ENCODE measurements around the gene ATOH8.

Gene ATOH8

GRCh38 chr2:85736456-85737355 is 17.1 kb upstream of the ATOH8 start:
- DNase-seq = no peak

GRCh38 chr2:85737481-85737880 is 16.3 kb upstream of the ATOH8 start:
- DNase-seq = no peak

GRCh38 chr2:85737961-85738360 is 15.8 kb upstream of the ATOH8 start:
- DNase-seq = no peak

- no peak for DNase-seq
These were observed 13.6 kb upstream of the ATOH8 start for GRCh38 chr2:85740193-85740592.

- no peak for DNase-seq
These were observed 12.5 kb upstream of the ATOH8 start for GRCh38 chr2:85741211-85741832.

GRCh38 chr2:85741833-85742455 is 11.8 kb upstream of the ATOH8 start:
- peak in 1 of 2 experiments; percentile 64 for DNase-seq

DNA sequence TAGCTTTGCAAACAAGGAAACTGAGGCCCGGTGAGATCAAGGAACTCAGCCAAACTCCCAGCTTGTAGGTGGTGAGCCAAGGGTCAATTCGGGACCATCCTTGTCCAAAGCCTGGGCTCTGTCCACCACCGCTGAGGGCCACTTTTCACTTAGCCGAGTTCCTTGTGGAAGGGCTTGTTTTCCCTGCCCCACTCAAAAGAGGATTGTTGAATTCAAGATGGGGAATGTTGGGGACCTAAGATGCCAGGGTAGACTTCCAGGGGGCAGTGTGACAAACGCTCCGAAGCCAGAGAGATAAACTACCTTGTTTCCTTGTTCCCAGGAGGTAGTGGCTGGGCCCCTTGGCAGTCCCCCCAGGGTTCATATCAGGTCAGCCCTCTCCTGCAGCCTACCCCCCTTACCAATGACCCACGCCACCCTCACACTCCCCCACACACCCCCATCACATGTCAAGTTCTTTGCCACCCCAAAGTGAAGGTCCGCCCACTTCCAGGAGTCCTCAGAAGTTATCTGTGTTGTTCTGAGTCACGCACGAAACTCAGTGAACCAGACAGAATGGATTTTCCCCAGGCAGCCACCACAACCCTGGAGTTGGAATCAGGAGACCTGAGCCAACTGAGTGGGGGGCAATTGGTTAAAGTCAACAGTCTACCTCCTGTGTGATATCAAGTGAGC is 10.3 kb upstream of the ATOH8 start:
- no peak for DNase-seq

GRCh38 chr2:85744055-85744454 is 9.7 kb upstream of the ATOH8 start:
- DNase-seq = no peak

- no peak for DNase-seq
These were observed 8.8 kb upstream of the ATOH8 start for GRCh38 chr2:85744741-85745601.

GRCh38 chr2:85745619-85746018 is 8.2 kb upstream of the ATOH8 start:
- DNase-seq = no peak

DNA sequence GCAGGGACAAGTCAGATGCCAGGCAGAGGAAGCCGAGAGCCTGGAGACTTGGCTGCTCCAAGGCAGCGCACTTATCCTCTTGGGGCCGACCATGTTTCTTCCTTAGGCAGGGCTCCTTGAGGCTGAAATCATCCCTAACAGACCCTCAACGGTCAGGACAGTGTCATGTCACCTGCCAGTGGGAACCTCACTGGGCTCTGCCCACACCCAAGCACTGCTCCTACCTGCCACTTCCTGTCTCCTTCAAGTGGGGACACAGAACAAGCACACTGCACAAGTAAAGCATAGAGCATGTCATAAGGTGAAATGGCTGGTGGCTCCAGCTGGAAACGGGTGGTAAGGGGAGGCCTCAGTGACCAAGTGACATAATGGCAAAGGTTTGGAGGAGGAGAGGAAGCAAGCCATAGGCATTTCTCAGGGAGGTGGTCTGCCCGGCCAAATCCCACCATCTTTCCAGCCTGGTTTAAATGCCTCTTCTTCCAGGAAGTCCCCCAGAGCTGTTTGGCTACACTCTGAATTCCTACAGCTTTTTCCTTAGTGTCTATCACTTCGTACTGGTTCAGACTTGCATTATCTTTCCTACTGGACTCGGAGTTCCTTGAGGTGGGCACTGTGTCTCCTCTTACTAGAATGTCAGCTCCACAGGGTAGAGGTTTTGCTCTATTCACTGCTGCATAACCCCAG is 7.3 kb upstream of the ATOH8 start:
- no peak for DNase-seq

GRCh38 chr2:85747441-85747840 is 6.3 kb upstream of the ATOH8 start:
- DNase-seq = no peak

DNA sequence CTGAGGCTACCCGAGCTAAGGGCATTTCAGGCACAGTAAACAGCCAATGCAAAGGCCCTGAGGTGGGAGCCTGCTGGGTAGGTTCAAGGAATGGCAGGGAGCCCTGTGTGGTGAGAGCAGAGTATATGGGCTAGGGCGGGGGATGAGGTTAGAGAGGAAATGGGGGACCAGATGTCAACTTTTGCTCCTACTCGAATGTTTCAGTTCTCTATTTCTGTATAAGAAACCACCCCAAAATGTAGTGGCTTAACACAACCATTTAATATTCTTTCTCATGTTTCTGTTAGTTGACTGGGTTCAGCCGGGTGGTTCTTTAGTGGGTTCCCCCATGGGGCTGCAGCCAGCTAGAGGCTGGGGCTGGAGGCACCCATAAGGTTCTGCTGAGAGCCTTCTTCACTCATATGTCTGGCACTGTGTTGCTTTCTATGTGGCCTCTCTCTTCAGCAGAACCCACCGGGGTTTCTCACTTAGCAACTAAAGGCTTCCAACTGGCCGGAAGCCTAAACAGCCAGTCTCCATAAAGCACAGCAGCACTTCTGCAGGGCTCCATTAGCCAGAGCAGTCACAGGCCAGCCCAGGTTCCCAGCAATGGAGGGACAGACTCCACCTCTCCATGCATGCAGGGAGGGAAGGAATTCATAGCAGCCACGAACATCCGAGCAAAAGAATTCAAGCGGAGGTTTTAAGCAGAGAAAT is 5.6 kb upstream of the ATOH8 start:
- DNase-seq = no peak

DNA sequence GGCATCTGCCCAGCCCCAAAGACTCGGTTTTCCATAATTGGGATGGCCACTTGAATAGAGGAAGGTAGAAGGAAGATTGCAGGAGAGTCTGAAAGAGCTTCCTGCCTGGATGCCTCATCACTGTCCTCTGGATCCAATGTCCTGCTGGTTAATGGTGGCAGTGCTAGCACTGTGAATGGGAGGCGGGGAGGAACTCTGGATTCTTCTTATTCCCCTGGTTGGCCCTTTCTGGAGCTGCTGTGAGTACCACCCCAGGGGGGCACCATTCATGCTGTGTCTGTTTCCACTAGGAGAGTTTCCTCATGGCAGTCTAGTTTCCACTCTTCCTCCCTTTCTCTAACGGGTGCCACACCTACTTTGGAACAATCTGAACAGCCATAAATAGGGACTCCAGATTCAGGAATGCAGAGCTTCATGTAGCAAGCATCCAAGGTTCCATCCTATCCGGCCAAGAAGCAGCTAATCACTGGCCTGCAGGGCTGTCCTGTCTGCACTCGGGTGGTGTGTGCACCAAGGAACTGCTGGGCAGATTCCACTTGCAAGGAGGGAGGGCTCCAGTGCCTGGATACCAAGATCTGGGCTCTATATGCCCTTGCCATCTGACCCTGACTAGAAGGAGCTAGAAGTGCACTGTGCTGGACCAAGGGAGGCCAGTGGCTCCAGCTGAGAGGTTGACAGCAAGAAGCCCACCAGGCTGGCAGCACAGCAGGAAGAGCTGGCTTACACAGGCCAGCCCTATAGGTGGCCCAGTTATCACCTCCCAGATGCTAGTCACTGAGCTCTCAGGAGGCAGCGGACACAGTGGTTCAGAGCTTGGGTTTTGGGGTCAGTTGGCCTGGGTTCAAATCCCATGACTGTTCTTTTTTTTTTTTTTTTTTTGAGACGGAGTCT is 4.6 kb upstream of the ATOH8 start:
- DNase-seq = no peak

DNA sequence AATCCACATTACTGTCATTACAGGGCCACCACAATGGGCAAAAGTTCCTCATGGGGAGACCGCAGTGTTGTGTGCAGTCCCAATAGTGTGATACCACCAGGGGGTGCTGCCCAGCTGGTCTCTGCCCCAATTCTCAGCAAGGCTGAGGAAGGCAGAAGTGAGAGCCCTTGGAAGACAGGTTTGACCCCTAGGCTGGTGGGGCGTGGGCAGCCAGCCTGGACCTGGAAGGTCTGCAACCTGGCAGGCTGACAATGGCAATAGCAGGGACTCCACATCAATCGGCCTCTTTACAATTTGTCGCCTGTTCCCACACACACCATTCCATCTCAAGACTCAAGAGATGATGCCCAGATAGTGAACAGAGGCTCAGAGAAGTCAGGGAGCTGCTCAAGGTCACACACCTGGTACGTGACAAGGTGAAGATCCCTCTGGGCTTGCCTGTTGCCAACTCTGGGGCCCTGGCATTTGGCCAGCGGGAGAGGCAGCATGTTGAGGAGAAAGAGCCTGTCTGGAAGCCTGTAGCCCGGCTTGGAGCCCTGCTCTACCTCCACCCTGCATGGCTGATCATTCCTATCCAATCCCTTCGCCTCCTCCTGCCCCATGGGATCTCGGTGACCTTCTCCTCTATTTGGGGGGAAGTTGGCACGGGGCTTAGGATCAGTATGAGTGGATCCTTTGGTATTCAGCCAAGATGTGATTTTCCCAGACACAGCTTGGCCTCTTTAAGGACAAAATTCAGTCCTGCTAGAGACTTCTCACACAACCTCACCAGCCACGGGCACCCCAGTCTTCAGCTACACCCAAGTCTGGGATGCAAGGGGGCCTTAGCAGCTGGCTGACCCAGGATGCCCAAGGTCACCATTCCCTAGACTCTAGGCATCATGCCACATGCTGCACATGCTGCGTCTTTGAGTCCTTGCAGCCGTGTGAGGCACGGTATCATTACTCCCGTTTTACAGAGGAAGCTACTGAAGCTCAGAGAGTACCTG is 2.9 kb upstream of the ATOH8 start:
- peak; percentile 34 to 51 for DNase-seq

DNA sequence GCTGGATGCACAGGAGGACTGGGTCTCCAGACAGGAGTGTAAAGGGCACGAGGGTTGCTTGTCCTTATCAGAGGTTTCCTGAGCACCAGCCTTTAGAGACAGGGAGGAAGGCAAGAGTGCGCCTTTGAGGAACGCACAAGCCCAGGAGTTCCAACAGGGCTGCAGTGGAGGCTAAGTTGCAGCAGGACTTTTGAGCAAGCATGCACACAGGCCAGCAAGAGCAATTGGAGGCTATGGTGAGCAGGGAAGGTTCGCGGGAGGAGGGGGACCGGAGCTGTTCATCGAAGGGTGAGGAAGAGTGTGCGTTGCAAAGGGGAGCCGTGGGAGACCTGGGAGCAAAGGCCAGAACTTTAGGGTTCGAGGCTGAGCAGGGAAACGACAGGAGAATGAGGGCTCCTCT is 2.2 kb upstream of the ATOH8 start:
- DNase-seq = no peak

GRCh38 chr2:85753035-85753524 is 711 bp upstream of the ATOH8 start:
- no peak for DNase-seq

- DNase-seq = peak in 1 of 2 experiments; percentile 34
These were observed 713 bp downstream of the ATOH8 start for GRCh38 chr2:85754313-85755095.
